Measurements from ENCODE around the gene CNTNAP4. TPM values are rescaled to one million over a fixed set of nuclear protein-coding genes. Genes with fewer than 3 reads are reported as not detected.

The CNTNAP4 gene
- total and polyA plus RNA-seq, 4 donors, result 0.06 to 0.09 TPM; not detected in 2

- no peak for DNase-seq (ENCODE audit: low spot score)
- WGBS, result 81% methylated on average over 2 of the region's 2 CpGs
Observed at GRCh38 chr16:76474048-76474447, 196.8 kb downstream of the CNTNAP4 start.

More at GRCh38 chr16:76474048-76474447, 196.8 kb downstream of the CNTNAP4 start:
- no peaks in the 10 kb centered on the region for H3K4me1 ChIP-seq (ENCODE audit: control insufficient read depth in 4 of 4, insufficient read depth in 4 of 4, low read length in 3 of 4)
- no peaks in the 10 kb centered on the region for H3K9me3 ChIP-seq (ENCODE audit: control insufficient read depth in 4 of 4, low read length in 3 of 4)
- H3K27ac ChIP-seq (ENCODE audit: low read depth in 1 of 2, low read length in 2 of 2), result no peak overlapping the region
- TF ChIP-seq YY1 (IDR thresholded peaks at IDR 0.05) (no peak), GABPA (IDR thresholded peaks at IDR 0.05 in 1 of 2, conservative IDR thresholded peaks at IDR 0.05 in 1 of 2) (no peak), EGR1 (IDR thresholded peaks at IDR 0.05; ENCODE audit: low read depth in 2 of 2) (no peak), RXRA (IDR thresholded peaks at IDR 0.05) (no peak), TAF1 (conservative IDR thresholded peaks at IDR 0.05) (no peak), ZBTB33 (IDR thresholded peaks at IDR 0.05) (no peak), SP1 (IDR thresholded peaks at IDR 0.05) (no peak), HNF4A (conservative IDR thresholded peaks at IDR 0.05) (no peak), FOXA2 (IDR thresholded peaks at IDR 0.05) (no peak), NR2F2 (IDR thresholded peaks at IDR 0.05) (no peak), HNF4G (IDR thresholded peaks at IDR 0.05) (no peak), RAD21 (IDR thresholded peaks at IDR 0.05) (no peak), CTCF (IDR thresholded peaks at IDR 0.05; ENCODE audit: low read depth, low read length, missing input control) (no peak), FOXA1 (IDR thresholded peaks at IDR 0.05) (no peak), JUND (IDR thresholded peaks at IDR 0.05) (no peak), MAX (IDR thresholded peaks at IDR 0.05) (no peak)
- TF ChIP-seq, protein P1, sequence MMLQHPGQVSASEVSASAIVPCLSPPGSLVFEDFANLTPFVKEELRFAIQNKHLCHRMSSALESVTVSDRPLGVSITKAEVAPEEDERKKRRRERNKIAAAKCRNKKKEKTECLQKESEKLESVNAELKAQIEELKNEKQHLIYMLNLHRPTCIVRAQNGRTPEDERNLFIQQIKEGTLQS (IDR thresholded peaks at IDR 0.05), result no peak
- TF ChIP-seq, protein P2, sequence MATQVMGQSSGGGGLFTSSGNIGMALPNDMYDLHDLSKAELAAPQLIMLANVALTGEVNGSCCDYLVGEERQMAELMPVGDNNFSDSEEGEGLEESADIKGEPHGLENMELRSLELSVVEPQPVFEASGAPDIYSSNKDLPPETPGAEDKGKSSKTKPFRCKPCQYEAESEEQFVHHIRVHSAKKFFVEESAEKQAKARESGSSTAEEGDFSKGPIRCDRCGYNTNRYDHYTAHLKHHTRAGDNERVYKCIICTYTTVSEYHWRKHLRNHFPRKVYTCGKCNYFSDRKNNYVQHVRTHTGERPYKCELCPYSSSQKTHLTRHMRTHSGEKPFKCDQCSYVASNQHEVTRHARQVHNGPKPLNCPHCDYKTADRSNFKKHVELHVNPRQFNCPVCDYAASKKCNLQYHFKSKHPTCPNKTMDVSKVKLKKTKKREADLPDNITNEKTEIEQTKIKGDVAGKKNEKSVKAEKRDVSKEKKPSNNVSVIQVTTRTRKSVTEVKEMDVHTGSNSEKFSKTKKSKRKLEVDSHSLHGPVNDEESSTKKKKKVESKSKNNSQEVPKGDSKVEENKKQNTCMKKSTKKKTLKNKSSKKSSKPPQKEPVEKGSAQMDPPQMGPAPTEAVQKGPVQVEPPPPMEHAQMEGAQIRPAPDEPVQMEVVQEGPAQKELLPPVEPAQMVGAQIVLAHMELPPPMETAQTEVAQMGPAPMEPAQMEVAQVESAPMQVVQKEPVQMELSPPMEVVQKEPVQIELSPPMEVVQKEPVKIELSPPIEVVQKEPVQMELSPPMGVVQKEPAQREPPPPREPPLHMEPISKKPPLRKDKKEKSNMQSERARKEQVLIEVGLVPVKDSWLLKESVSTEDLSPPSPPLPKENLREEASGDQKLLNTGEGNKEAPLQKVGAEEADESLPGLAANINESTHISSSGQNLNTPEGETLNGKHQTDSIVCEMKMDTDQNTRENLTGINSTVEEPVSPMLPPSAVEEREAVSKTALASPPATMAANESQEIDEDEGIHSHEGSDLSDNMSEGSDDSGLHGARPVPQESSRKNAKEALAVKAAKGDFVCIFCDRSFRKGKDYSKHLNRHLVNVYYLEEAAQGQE (IDR thresholded peaks at IDR 0.05), result no peak
- H3K36me3 ChIP-seq (ENCODE audit: control insufficient read depth in 4 of 4, insufficient read depth in 3 of 4, low read depth in 1 of 4, low read length in 3 of 4), result no peaks in the 10 kb centered on the region
- H3K27me3 ChIP-seq (ENCODE audit: control insufficient read depth in 4 of 4, insufficient read depth in 4 of 4, low read length in 3 of 4), result no peaks in the 10 kb centered on the region
- no peak overlapping the region for H3K9ac ChIP-seq (ENCODE audit: low read depth in 1 of 2, low read length in 2 of 2)
- no peak overlapping the region for H3K4me3 ChIP-seq (ENCODE audit: low read depth in 1 of 3, low read length in 3 of 3)

Data from liver (tissue), 9 donors.